Measurements from ENCODE around the gene ADGRV1.

- TF ChIP-seq ZNF384 (IDR thresholded peaks at IDR 0.05) (no peak), SUZ12 (IDR thresholded peaks at IDR 0.05) (no peak), HDGF (IDR thresholded peaks at IDR 0.05; ENCODE audit: borderline replicate concordance) (no peak), FOXM1 (IDR thresholded peaks at IDR 0.05; ENCODE audit: borderline replicate concordance) (no peak), ARNT (IDR thresholded peaks at IDR 0.05) (no peak), TARDBP (IDR thresholded peaks at IDR 0.05) (no peak), NFRKB (IDR thresholded peaks at IDR 0.05) (no peak), FOXA1 (IDR thresholded peaks at IDR 0.05) (no peak), BHLHE40 (IDR thresholded peaks at IDR 0.05; ENCODE audit: borderline replicate concordance) (no peak)
Measured at GRCh38 chr5:91142819-91143218, 584.2 kb downstream of the ADGRV1 start.
